Measurements from ENCODE around the gene CDKN2B.
A peak's percentile ranks its signal among the peaks of the same experiment; 100 is the strongest.
"Not testable (repeated sequence)": the region's sequence is repeated elsewhere in the genome, so short reads cannot be mapped to it uniquely, and the experiment has no call there.

The CDKN2B gene

GRCh38 chr9:21967702-21968101, 41.4 kb downstream of the CDKN2B start:
- TF ChIP-seq CTCF (conservative IDR thresholded peaks at IDR 0.05; ENCODE audit: control insufficient read depth, insufficient read depth, low read depth, low read length), result no peak
- DNase-seq (ENCODE audit: low read depth), result no peak
- H3K4me3 ChIP-seq (ENCODE audit: control insufficient read depth, low read depth, low read length), result no peak overlapping the region

GRCh38 chr9:21967169-21967568, 41.9 kb downstream of the CDKN2B start:
- H3K4me3 ChIP-seq (ENCODE audit: control insufficient read depth, low read depth, low read length), result no peak overlapping the region
- no peak for DNase-seq (ENCODE audit: low read depth)
- TF ChIP-seq CTCF (conservative IDR thresholded peaks at IDR 0.05; ENCODE audit: control insufficient read depth, insufficient read depth, low read depth, low read length), result no peak

- no peak for DNase-seq (ENCODE audit: low read depth)
- no peak for TF ChIP-seq CTCF (conservative IDR thresholded peaks at IDR 0.05; ENCODE audit: control insufficient read depth, insufficient read depth, low read depth, low read length)
- no peak overlapping the region for H3K4me3 ChIP-seq (ENCODE audit: control insufficient read depth, low read depth, low read length)
Measured at GRCh38 chr9:21966140-21966851, 42.8 kb downstream of the CDKN2B start.

GRCh38 chr9:21965401-21965951, 43.6 kb downstream of the CDKN2B start:
- TF ChIP-seq CTCF (conservative IDR thresholded peaks at IDR 0.05; ENCODE audit: control insufficient read depth, insufficient read depth, low read depth, low read length), result peak; percentile 73
- peak overlapping the region; percentile 52 for H3K4me3 ChIP-seq (ENCODE audit: control insufficient read depth, low read depth, low read length)
- DNase-seq (ENCODE audit: low read depth), result peak; percentile 77

GRCh38 chr9:21964925-21965385, 44.1 kb downstream of the CDKN2B start:
- no peak for TF ChIP-seq CTCF (conservative IDR thresholded peaks at IDR 0.05; ENCODE audit: control insufficient read depth, insufficient read depth, low read depth, low read length)
- DNase-seq (ENCODE audit: low read depth), result peak; percentile 77
- H3K4me3 ChIP-seq (ENCODE audit: control insufficient read depth, low read depth, low read length), result peak overlapping the region; percentile 52

GRCh38 chr9:21961569-21961968, 47.5 kb downstream of the CDKN2B start:
- H3K4me3 ChIP-seq (ENCODE audit: control insufficient read depth, low read depth, low read length), result no peak overlapping the region
- no peak for TF ChIP-seq CTCF (conservative IDR thresholded peaks at IDR 0.05; ENCODE audit: control insufficient read depth, insufficient read depth, low read depth, low read length)
- DNase-seq (ENCODE audit: low read depth), result no peak

- not testable (repeated sequence) for DNase-seq (ENCODE audit: low read depth); H3K4me3 ChIP-seq (ENCODE audit: control insufficient read depth, low read depth, low read length)
Measured at GRCh38 chr9:21959268-21959667, 49.8 kb downstream of the CDKN2B start.
